DMS114 treated with DMSO at 0.1 percent for 48 hours (cell line): ENCODE results near the gene C1orf53.

ENCODE experiments used
- DNase-seq: peaks from one replicate; lab custom pipeline; 2025; ENCODE audit not compliant: unreplicated experiment; lab: John Stamatoyannopoulos, UW

C1orf53 gene

DNA sequence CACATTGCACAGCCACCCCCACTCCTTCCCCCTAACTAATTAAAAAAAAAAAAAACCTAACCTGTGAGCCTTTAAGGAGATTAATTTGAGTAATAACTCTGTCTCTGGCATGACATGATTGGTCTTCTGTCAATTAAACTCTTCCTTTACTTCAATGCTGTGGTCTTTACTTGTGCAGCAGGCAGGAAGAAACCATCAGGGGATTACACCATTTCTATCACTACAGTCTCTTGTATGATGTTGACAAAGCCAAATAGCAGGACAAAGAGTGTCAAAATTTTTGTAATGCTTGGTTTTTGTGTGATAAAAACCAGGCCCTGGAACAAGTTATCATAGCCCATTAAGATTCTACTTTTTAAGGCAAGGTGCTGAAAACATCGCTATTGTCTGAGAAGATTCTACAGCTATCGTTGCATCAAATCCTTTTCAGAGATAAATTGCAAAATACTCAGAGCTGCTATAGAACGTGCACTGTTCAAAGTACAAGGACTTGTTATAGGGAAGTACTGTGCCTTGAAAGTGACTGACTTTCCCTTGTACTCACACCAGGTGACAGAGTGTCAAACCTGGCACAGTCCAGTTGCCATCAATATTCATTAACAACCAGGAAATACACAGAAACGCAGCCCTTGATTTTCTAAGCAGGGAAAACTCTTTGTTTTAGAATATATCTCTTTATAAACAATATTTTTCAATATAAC, 52.4 kb downstream of the C1orf53 start:
- DNase-seq: no peak

GRCh38 chr1:197955486-197956394, 53.3 kb downstream of the C1orf53 start:
- no peak for DNase-seq
